HG03103 (cell line): ENCODE measurements around the gene FAM161B.
A peak's percentile ranks its signal among the peaks of the same experiment; 100 is the strongest.
"Not testable (repeated sequence)": the region's sequence is repeated elsewhere in the genome, so short reads cannot be mapped to it uniquely, and the experiment has no call there.

Experiments used
- ATAC-seq: cut with Tn5 transposase; IDR thresholded peaks from one replicate; pipeline ENCODE4 v1.9.1; 2021; ENCODE audit warnings: low read depth; ENCODE audit not compliant: unreplicated experiment

The FAM161B gene

GRCh38 chr14:73944432-73945158 is 5.3 kb downstream of the FAM161B start:
- ATAC-seq: no peak

GRCh38 chr14:73943083-73943482 is 6.8 kb downstream of the FAM161B start:
- no peak for ATAC-seq

GRCh38 chr14:73942180-73942579 is 7.7 kb downstream of the FAM161B start:
- ATAC-seq: no peak

GRCh38 chr14:73937012-73937411 is 12.9 kb downstream of the FAM161B start:
- no peak for ATAC-seq

- ATAC-seq: no peak
Observed at GRCh38 chr14:73936548-73936947, 13.3 kb downstream of the FAM161B start.

GRCh38 chr14:73935666-73936065 is 14.2 kb downstream of the FAM161B start:
- no peak for ATAC-seq

- ATAC-seq: no peak
Observed at GRCh38 chr14:73924337-73924736, 25.6 kb downstream of the FAM161B start.

GRCh38 chr14:73919457-73919856 is 30.4 kb downstream of the FAM161B start:
- not testable (repeated sequence) for ATAC-seq

GRCh38 chr14:73916324-73916723 is 33.6 kb downstream of the FAM161B start:
- ATAC-seq: no peak

GRCh38 chr14:73913256-73913655 is 36.6 kb downstream of the FAM161B start:
- ATAC-seq: no peak

GRCh38 chr14:73909681-73910080 is 40.2 kb downstream of the FAM161B start:
- ATAC-seq: no peak

GRCh38 chr14:73903028-73903427 is 46.9 kb downstream of the FAM161B start:
- no peak for ATAC-seq

- no peak for ATAC-seq
Observed at GRCh38 chr14:73896521-73896920, 53.4 kb downstream of the FAM161B start.

GRCh38 chr14:73895939-73896338 is 54.0 kb downstream of the FAM161B start:
- ATAC-seq: no peak

GRCh38 chr14:73894180-73894687 is 55.7 kb downstream of the FAM161B start:
- ATAC-seq: not testable (repeated sequence)

- ATAC-seq: no peak
Observed at GRCh38 chr14:73889376-73889775, 60.5 kb downstream of the FAM161B start.

- ATAC-seq: no peak
Observed at GRCh38 chr14:73888971-73889370, 60.9 kb downstream of the FAM161B start.

- no peak for ATAC-seq
Observed at GRCh38 chr14:73888460-73888725, 61.5 kb downstream of the FAM161B start.

GRCh38 chr14:73887694-73888459 is 62.0 kb downstream of the FAM161B start:
- ATAC-seq: no peak

- ATAC-seq: no peak
Observed at GRCh38 chr14:73887318-73887616, 62.6 kb downstream of the FAM161B start.

- ATAC-seq: peak; percentile 98
Observed at GRCh38 chr14:73886449-73887317, 63.2 kb downstream of the FAM161B start, which contains the start of gene ZNF410. Gene ZNF410 (plus strand): TSS chr14:73886859. CDS start chr14:73892176, 5,317 bp downstream.
